Measurements from ENCODE around the gene CAMK4.

DNA sequence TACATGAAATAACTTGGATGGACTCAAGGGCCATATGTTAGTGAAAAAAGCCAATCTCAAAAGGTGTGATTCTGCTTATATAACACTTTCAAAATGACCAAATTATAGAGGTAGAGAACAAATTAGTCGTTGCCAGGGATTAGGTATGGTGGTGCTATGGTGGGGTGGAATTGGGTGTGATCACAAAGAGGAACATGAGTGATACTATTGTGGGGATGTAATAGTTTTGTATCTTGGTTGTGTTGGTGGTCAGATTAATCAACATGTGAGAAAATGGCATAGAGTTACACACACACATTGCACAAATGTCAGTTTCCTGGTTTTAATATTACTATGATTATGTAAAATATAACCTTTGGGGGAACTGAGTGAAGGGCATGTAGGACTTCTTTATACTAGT, 31.9 kb downstream of the CAMK4 start:
- TF ChIP-seq, protein P1, sequence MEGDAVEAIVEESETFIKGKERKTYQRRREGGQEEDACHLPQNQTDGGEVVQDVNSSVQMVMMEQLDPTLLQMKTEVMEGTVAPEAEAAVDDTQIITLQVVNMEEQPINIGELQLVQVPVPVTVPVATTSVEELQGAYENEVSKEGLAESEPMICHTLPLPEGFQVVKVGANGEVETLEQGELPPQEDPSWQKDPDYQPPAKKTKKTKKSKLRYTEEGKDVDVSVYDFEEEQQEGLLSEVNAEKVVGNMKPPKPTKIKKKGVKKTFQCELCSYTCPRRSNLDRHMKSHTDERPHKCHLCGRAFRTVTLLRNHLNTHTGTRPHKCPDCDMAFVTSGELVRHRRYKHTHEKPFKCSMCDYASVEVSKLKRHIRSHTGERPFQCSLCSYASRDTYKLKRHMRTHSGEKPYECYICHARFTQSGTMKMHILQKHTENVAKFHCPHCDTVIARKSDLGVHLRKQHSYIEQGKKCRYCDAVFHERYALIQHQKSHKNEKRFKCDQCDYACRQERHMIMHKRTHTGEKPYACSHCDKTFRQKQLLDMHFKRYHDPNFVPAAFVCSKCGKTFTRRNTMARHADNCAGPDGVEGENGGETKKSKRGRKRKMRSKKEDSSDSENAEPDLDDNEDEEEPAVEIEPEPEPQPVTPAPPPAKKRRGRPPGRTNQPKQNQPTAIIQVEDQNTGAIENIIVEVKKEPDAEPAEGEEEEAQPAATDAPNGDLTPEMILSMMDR (conservative IDR thresholded peaks at IDR 0.05 in 1 of 2, IDR thresholded peaks at IDR 0.05 in 1 of 2; ENCODE audit: extremely low read depth in 1 of 2, insufficient read depth in 1 of 2, low read depth in 1 of 2, low read length in 2 of 2), result no peak
- no peak for TF ChIP-seq EZH2 (IDR thresholded peaks at IDR 0.05; ENCODE audit: borderline replicate concordance, low read length)
